Loucy (cell line): ENCODE data around the gene IL23A.

Experiments
- H2AFZ ChIP-seq: fragments of 200-600 bp; sonication (generic); 2 replicates; pipeline ENCODE4 v1.6.0; 2016; ENCODE audit warnings: antibody characterized with exemption, mild to moderate bottlenecking, low read length, moderate library complexity
- H3F3A ChIP-seq: fragments of 200-600 bp; 2 replicates; pipeline ENCODE4 v1.6.0; 2016; ENCODE audit warnings: antibody characterized with exemption, low read depth, mild to moderate bottlenecking
- H3K27me3 ChIP-seq: fragments of 200-600 bp; sonication (generic); 2 replicates; pipeline ENCODE4 v1.6.1; 2014; ENCODE audit warnings: low read length, mild to moderate bottlenecking; ENCODE audit not compliant: insufficient read depth, poor library complexity, severe bottlenecking
- H3K36me3 ChIP-seq: fragments of 200-600 bp; sonication (generic); 2 replicates; pipeline ENCODE4 v1.6.1; 2016; ENCODE audit warnings: low read length; ENCODE audit not compliant: insufficient read depth
- H3K4me1 ChIP-seq: fragments of 200-600 bp; sonication (generic); 2 replicates; pipeline ENCODE4 v1.5.1; 2014; ENCODE audit warnings: low read length, mild to moderate bottlenecking; ENCODE audit not compliant: insufficient read depth, poor library complexity, severe bottlenecking
- H3K4me2 ChIP-seq: fragments of 200-600 bp; sonication (generic); 2 replicates; pipeline ENCODE4 v1.6.0; 2014; ENCODE audit warnings: antibody characterized with exemption, low read length, low read depth, mild to moderate bottlenecking; ENCODE audit not compliant: poor library complexity, severe bottlenecking
- H3K4me3 ChIP-seq: fragments of 200-600 bp; sonication (generic); 2 replicates; pipeline ENCODE4 v1.5.1; 2014; ENCODE audit warnings: low read length, mild to moderate bottlenecking, mixed read lengths; ENCODE audit not compliant: poor library complexity, severe bottlenecking
- H3K79me2 ChIP-seq: fragments of 200-600 bp; sonication (generic); 2 replicates; pipeline ENCODE4 v1.6.1; 2014; ENCODE audit warnings: low read length; ENCODE audit not compliant: insufficient read depth
- H3K9ac ChIP-seq: fragments of 200-600 bp; sonication (generic); 2 replicates; pipeline ENCODE4 v1.6.0; 2014; ENCODE audit warnings: mild to moderate bottlenecking, low read depth, low read length, moderate library complexity; ENCODE audit not compliant: poor library complexity, severe bottlenecking
- H3K9me2 ChIP-seq: fragments of 200-600 bp; sonication (generic); replicated peaks from 2 replicates; pipeline ENCODE4 v1.6.1; 2016; ENCODE audit warnings: low read depth, low read length, mixed read lengths
- H3K9me3 ChIP-seq: fragments of 200-600 bp; sonication (generic); 2 replicates; pipeline ENCODE4 v1.6.1; 2014; ENCODE audit warnings: mild to moderate bottlenecking, antibody characterized with exemption, low read length, low read depth; ENCODE audit not compliant: insufficient read depth
- H4K20me1 ChIP-seq: fragments of 200-600 bp; sonication (generic); 2 replicates; pipeline ENCODE4 v1.6.0; 2014; ENCODE audit warnings: antibody characterized with exemption, low read length, mild to moderate bottlenecking; ENCODE audit not compliant: insufficient read depth, poor library complexity, severe bottlenecking
- EZH2phosphoT487 ChIP-seq: fragments of 200-600 bp; IDR thresholded peaks from 2 replicates; pipeline ENCODE4 v1.6.1; 2018; ENCODE audit warnings: antibody characterized with exemption, mild to moderate bottlenecking, moderate library complexity, borderline replicate concordance
- TF ChIP-seq, protein P1 (sequence below): fragments of 200-600 bp; sonication (generic); conservative IDR thresholded peaks from 2 replicates; pipeline ENCODE4 v1.5.1; 2014; ENCODE audit warnings: mild to moderate bottlenecking, antibody characterized with exemption, low read length

Gene IL23A

GRCh38 chr12:56348776-56349175 lies 10.1 kb downstream of the IL23A start:
- H3K4me1 ChIP-seq = no peaks in the 10 kb centered on the region

DNA sequence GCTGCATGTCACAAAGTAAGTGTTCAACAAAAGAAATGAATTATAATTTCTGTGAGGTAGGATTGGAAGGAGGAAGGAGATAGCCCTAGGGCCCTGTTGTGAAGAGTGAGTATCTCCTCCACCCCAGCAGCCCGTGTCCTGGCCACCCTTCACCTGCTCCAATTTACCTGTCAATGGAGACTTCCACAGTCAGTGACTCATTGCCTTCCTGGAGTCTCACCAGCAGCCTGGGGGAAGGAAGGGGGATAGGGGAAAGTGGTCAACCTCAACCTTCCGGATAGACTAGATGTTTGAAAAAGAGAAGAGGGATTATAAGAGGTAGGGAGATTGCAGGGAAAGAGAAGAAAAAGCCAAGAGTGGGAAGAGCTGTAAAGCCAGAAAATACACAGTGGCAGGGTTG lies 12.0 kb downstream of the IL23A start:
- H3K27me3 ChIP-seq = no peaks in the 10 kb centered on the region
- TF ChIP-seq, protein P1, sequence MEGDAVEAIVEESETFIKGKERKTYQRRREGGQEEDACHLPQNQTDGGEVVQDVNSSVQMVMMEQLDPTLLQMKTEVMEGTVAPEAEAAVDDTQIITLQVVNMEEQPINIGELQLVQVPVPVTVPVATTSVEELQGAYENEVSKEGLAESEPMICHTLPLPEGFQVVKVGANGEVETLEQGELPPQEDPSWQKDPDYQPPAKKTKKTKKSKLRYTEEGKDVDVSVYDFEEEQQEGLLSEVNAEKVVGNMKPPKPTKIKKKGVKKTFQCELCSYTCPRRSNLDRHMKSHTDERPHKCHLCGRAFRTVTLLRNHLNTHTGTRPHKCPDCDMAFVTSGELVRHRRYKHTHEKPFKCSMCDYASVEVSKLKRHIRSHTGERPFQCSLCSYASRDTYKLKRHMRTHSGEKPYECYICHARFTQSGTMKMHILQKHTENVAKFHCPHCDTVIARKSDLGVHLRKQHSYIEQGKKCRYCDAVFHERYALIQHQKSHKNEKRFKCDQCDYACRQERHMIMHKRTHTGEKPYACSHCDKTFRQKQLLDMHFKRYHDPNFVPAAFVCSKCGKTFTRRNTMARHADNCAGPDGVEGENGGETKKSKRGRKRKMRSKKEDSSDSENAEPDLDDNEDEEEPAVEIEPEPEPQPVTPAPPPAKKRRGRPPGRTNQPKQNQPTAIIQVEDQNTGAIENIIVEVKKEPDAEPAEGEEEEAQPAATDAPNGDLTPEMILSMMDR = no peak
- TF ChIP-seq EZH2phosphoT487 = no peak
- H3K79me2 ChIP-seq = no peaks in the 10 kb centered on the region
- H3F3A ChIP-seq = no peaks in the 10 kb centered on the region
- H2AFZ ChIP-seq = no peak overlapping the region
- H3K9me2 ChIP-seq = no peaks in the 10 kb centered on the region
- no peaks in the 10 kb centered on the region for H4K20me1 ChIP-seq
- no peak overlapping the region for H3K9ac ChIP-seq
- H3K36me3 ChIP-seq = peaks cover 56% of the 10 kb centered on the region; the same call in 1 of the 2 replicates
- no peaks in the 10 kb centered on the region for H3K4me1 ChIP-seq
- no peak overlapping the region for H3K4me2 ChIP-seq
- no peak overlapping the region for H3K4me3 ChIP-seq
- H3K9me3 ChIP-seq = no peaks in the 10 kb centered on the region

More at GRCh38 chr12:56348776-56349175, 10.1 kb downstream of the IL23A start:
- TF ChIP-seq EZH2phosphoT487 = no peak
- TF ChIP-seq, protein P1 = no peak
- Histone ChIP-seq H3K79me2 (no peaks in the 10 kb centered on the region), H3K36me3 (peaks cover 44% of the 10 kb centered on the region; the same call in 1 of the 2 replicates), H3K4me3 (no peak overlapping the region), H3F3A (no peaks in the 10 kb centered on the region), H3K9ac (no peak overlapping the region), H2AFZ (no peak overlapping the region), H4K20me1 (no peaks in the 10 kb centered on the region), H3K27me3 (no peaks in the 10 kb centered on the region), H3K9me3 (no peaks in the 10 kb centered on the region), H3K9me2 (no peaks in the 10 kb centered on the region), H3K4me2 (no peak overlapping the region)

- Histone ChIP-seq H3K9ac (no peak overlapping the region), H3K36me3 (peaks cover 56% of the 10 kb centered on the region; the same call in 1 of the 2 replicates), H3K4me3 (no peak overlapping the region), H3F3A (no peaks in the 10 kb centered on the region), H3K27me3 (no peaks in the 10 kb centered on the region), H3K9me2 (no peaks in the 10 kb centered on the region), H4K20me1 (no peaks in the 10 kb centered on the region), H2AFZ (no peak overlapping the region), H3K4me2 (no peak overlapping the region), H3K9me3 (no peaks in the 10 kb centered on the region), H3K4me1 (no peaks in the 10 kb centered on the region), H3K79me2 (no peaks in the 10 kb centered on the region)
- no peak for TF ChIP-seq EZH2phosphoT487
- TF ChIP-seq, protein P1 = no peak
Observed at GRCh38 chr12:56351325-56351724, 12.6 kb downstream of the IL23A start.
